Chondrocyte (in vitro differentiated cells): ENCODE data around the gene FBXO21. TPM values are rescaled to one million over a fixed set of nuclear protein-coding genes. Genes with fewer than 3 reads are reported as not detected.

Experiments used
- DNase-seq: peaks from one replicate; pipeline ENCODE4 v3.0.0; 2021; ENCODE audit warnings: mixed read lengths, low spot score
- H3K27ac Mint-ChIP-seq: one replicate; pipeline ENCODE4 v1.8.0; 2021; ENCODE audit warnings: mild to moderate bottlenecking, moderate library complexity, mixed read lengths; ENCODE audit not compliant: unreplicated experiment
- H3K27me3 Mint-ChIP-seq: 2 replicates; pipeline ENCODE4 v1.8.0; 2021; ENCODE audit warnings: low read depth, mixed read lengths
- H3K36me3 Mint-ChIP-seq: 2 replicates; pipeline ENCODE4 v1.8.0; 2021; ENCODE audit warnings: low read depth, mixed read lengths
- H3K4me1 Mint-ChIP-seq: 2 replicates; pipeline ENCODE4 v1.8.0; 2021; ENCODE audit warnings: low read depth, mild to moderate bottlenecking, mixed read lengths
- H3K4me3 Mint-ChIP-seq: one replicate; pipeline ENCODE4 v1.8.0; 2021; ENCODE audit warnings: mild to moderate bottlenecking, moderate library complexity, mixed read lengths; ENCODE audit not compliant: unreplicated experiment
- H3K9me3 Mint-ChIP-seq: 2 replicates; pipeline ENCODE4 v1.8.0; 2021; ENCODE audit warnings: low read depth, mixed read lengths
- CTCF ChIP-seq: fragments of 200-600 bp; sonication (generic); IDR thresholded peaks from 2 replicates; pipeline ENCODE4 v1.5.0; 2021; ENCODE audit warnings: antibody characterized with exemption, mild to moderate bottlenecking, moderate library complexity
- total RNA-seq: library from RNA; stranded (reverse); gene quantifications from 3 replicates; pipeline ENCODE4 v1.2.1, GENCODE V29; 2021

The FBXO21 gene
- total RNA-seq, 1 donor from 2014 or later: 29.3 TPM

DNA sequence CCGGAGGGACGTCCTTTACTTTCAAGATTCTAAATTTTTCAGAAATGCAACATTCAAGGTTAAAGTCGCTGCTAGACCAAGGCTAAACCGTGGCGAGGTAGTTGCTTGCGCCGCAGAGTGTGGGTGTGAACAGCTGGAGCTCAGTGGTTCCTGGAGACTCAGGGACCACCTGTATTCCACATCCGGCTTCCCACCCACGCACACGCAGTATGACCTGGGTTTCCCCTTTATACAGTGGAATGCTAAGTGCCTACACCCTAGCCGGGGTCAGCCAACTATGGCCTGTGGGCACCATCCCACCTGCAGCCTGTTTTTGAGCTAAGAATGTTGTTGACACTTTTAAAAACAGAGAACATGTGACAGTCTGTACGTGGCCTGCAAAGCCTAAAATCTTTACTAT lies 48.2 kb downstream of the FBXO21 start:
- no peaks in the 10 kb centered on the region for H3K4me1 Mint-ChIP-seq
- TF ChIP-seq CTCF: no peak
- DNase-seq: no peak
- H3K27ac Mint-ChIP-seq: no peak overlapping the region
- H3K9me3 Mint-ChIP-seq: no peaks in the 10 kb centered on the region
- H3K36me3 Mint-ChIP-seq: peaks cover 14% of the 10 kb centered on the region
- H3K4me3 Mint-ChIP-seq: no peak overlapping the region
- H3K27me3 Mint-ChIP-seq: no peaks in the 10 kb centered on the region

DNA sequence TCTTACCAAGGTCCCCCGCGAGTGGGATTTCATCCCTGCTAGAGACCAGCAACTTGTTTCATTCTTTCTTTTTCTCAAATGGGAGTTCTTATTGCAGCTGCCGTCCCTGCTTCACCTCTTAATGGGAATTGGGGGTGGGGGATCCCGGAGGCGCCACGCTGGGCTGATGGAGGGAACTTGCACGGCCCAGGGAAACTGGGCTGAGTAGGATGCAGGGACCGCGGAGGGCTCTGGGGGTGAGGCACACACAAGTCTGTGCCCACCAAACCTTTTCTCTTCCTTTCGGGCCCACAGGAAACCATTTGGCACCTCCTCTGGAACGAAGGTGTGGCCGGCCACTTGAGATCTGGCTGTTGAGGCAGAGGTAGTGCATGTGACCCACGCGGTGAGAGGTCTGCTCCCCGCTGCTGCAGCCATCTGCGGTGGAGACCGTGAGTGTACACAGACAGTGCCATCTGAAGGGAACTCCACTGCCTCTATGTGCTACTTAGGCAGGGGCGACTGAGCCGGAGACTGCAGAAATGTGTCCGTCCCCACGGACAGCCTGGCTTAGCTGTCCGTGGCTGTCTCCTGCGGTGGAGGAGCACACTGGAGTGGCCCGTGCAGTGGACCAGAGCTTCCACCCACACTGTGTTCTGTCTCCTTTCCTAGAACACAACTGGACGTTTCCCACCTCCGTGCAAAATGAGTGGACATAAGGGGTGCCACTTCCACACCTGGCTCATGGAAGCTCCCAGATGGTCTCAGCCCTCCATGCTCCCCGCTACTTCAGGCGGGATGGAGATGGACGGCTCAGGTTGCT lies 49.0 kb downstream of the FBXO21 start:
- TF ChIP-seq CTCF: no peak
- DNase-seq: no peak
- H3K27me3 Mint-ChIP-seq: no peaks in the 10 kb centered on the region
- no peaks in the 10 kb centered on the region for H3K9me3 Mint-ChIP-seq
- no peak overlapping the region for H3K27ac Mint-ChIP-seq
- no peak overlapping the region for H3K4me3 Mint-ChIP-seq
- H3K36me3 Mint-ChIP-seq: peaks cover 14% of the 10 kb centered on the region
- no peaks in the 10 kb centered on the region for H3K4me1 Mint-ChIP-seq

- TF ChIP-seq CTCF: no peak
- no peaks in the 10 kb centered on the region for H3K27me3 Mint-ChIP-seq
- peaks cover 9% of the 10 kb centered on the region for H3K36me3 Mint-ChIP-seq
- no peaks in the 10 kb centered on the region for H3K4me1 Mint-ChIP-seq
- no peaks in the 10 kb centered on the region for H3K9me3 Mint-ChIP-seq
- H3K4me3 Mint-ChIP-seq: no peak overlapping the region
- H3K27ac Mint-ChIP-seq: no peak overlapping the region
- no peak for DNase-seq
Observed at GRCh38 chr12:117140397-117141096, 49.7 kb downstream of the FBXO21 start.

DNA sequence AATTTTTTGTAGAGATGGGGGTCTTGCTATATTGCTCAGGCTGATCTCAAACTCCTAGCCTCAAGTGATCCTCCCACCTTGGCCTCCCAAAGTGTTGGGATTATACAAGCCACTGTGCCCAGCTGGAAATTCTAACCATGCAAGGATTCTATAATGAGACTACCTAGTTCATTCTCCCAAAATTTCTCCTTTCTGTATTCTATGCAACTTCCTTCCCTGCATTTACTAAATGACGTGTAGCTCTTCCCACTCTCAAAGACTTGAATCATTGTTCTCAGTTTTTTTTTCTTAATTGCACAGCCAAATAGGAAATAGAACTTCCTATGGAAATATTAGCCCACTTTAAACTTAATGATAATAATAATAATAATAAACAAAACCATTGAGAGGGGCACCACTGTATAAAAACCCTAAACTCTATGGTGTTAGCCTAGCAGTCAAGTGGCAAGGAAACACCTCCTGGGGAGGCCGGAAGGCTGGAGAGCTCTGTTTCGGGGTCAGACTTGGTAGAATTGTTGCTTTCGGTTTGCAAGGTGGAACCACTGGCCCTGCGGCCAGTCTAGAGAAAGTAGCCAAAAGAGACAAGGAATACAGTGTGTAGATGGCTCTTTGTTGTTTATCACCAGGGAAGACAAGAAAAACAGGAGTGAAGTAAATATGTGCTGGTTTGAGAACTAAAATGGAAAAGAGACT lies 51.1 kb downstream of the FBXO21 start:
- Mint-ChIP-seq H3K27me3 (no peaks in the 10 kb centered on the region), H3K4me1 (peaks cover 2% of the 10 kb centered on the region), H3K9me3 (no peaks in the 10 kb centered on the region), H3K27ac (no peak overlapping the region), H3K36me3 (peaks cover 5% of the 10 kb centered on the region), H3K4me3 (no peak overlapping the region)
- no peak for DNase-seq
- TF ChIP-seq CTCF: no peak

DNA sequence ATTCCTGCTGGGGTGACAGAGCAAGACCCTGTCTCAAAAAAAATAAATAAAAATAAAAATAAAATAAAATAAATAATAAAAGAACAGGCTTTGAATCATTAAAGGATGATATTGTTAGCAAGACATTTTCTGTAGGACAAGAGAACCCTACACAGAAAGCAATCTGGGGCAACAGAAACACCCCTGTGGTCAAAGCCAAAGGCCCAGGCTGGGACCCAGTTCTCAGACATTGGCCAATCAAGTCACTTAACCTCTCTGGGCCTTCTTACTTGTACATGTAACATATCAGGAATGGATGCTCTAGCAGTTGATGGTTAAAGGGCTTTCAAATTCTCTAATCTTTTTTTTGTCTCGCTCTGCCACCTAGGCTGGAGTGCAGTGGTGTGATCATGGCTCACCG lies 55.5 kb downstream of the FBXO21 start:
- DNase-seq: peak; percentile 1
- no peaks in the 10 kb centered on the region for H3K9me3 Mint-ChIP-seq
- no peaks in the 10 kb centered on the region for H3K27me3 Mint-ChIP-seq
- peak overlapping the region; percentile 58 for H3K27ac Mint-ChIP-seq
- no peak overlapping the region for H3K4me3 Mint-ChIP-seq
- TF ChIP-seq CTCF: no peak
- peaks cover 6% of the 10 kb centered on the region for H3K4me1 Mint-ChIP-seq
- no peaks in the 10 kb centered on the region for H3K36me3 Mint-ChIP-seq
